Hematopoietic multipotent progenitor cell treated with erythropoietin and hydrocortisone succinate and interleukin-3 and kit ligand, for 17 days (in vitro differentiated cells): ENCODE results near the gene ZAR1.
A peak's percentile ranks its signal among the peaks of the same experiment; 100 is the strongest.

ENCODE experiments used
- DNase-seq: peaks from one replicate; pipeline ENCODE4 v3.0.0-alpha.2; 2015; ENCODE audit warnings: low spot score

Gene ZAR1

GRCh38 chr4:48490680-48491513 lies 845 bp downstream of the ZAR1 start:
- DNase-seq, result no peak

GRCh38 chr4:48491514-48492176 lies 1.6 kb downstream of the ZAR1 start:
- DNase-seq, result no peak

GRCh38 chr4:48493452-48494100 lies 3.5 kb downstream of the ZAR1 start:
- DNase-seq, result no peak

- peak; percentile 43 for DNase-seq
Observed at GRCh38 chr4:48495941-48496340, 5.9 kb downstream of the ZAR1 start.

- no peak for DNase-seq
Observed at GRCh38 chr4:48498895-48499294, 8.8 kb downstream of the ZAR1 start.

GRCh38 chr4:48499551-48500066 lies 9.6 kb downstream of the ZAR1 start:
- no peak for DNase-seq

- no peak for DNase-seq
Observed at GRCh38 chr4:48503233-48504025, 13.4 kb downstream of the ZAR1 start.

GRCh38 chr4:48504026-48504330 lies 13.9 kb downstream of the ZAR1 start:
- DNase-seq, result no peak

- no peak for DNase-seq
Observed at GRCh38 chr4:48504352-48504751, 14.3 kb downstream of the ZAR1 start.

GRCh38 chr4:48506716-48507115 lies 16.7 kb downstream of the ZAR1 start:
- DNase-seq, result no peak

- DNase-seq, result no peak
Observed at GRCh38 chr4:48509543-48509942, 19.5 kb downstream of the ZAR1 start.

GRCh38 chr4:48518143-48518542 lies 28.1 kb downstream of the ZAR1 start:
- DNase-seq, result no peak

- no peak for DNase-seq
Observed at GRCh38 chr4:48526406-48526805, 36.4 kb downstream of the ZAR1 start.

GRCh38 chr4:48538358-48538757 lies 48.3 kb downstream of the ZAR1 start:
- no peak for DNase-seq

GRCh38 chr4:48539597-48539996 lies 49.5 kb downstream of the ZAR1 start:
- DNase-seq, result no peak

- no peak for DNase-seq
Observed at GRCh38 chr4:48542888-48543287, 52.8 kb downstream of the ZAR1 start.

- no peak for DNase-seq
Observed at GRCh38 chr4:48543796-48544195, 53.7 kb downstream of the ZAR1 start.
